GM06990 (cell line): ENCODE measurements around the gene SMYD4.

Source experiments
- DNase-seq: peaks from one replicate; pipeline ENCODE4 v3.0.0-alpha.2; 2011; ENCODE audit not compliant: insufficient read length; ENCODE audit errors: extremely low read depth
- H3K27me3 ChIP-seq: replicated peaks from 2 replicates; pipeline ENCODE4 v1.6.0; 2011; ENCODE audit warnings: low read length; ENCODE audit not compliant: control insufficient read depth, insufficient read depth
- H3K36me3 ChIP-seq: 2 replicates; pipeline ENCODE4 v1.5.1; 2011; ENCODE audit warnings: low read length; ENCODE audit not compliant: control insufficient read depth, insufficient read depth
- H3K4me3 ChIP-seq: replicated peaks from 2 replicates; pipeline ENCODE4 v1.5.1; 2011; ENCODE audit warnings: low read depth, mild to moderate bottlenecking, control low read depth, low read length
- TF ChIP-seq, protein P1 (sequence below): IDR thresholded peaks from 2 replicates; pipeline ENCODE4 v1.5.1; 2011; ENCODE audit warnings: low read length, control low read depth, mild to moderate bottlenecking, inconsistent platforms; ENCODE audit not compliant: insufficient read depth, poor library complexity, severe bottlenecking

SMYD4 gene

DNA sequence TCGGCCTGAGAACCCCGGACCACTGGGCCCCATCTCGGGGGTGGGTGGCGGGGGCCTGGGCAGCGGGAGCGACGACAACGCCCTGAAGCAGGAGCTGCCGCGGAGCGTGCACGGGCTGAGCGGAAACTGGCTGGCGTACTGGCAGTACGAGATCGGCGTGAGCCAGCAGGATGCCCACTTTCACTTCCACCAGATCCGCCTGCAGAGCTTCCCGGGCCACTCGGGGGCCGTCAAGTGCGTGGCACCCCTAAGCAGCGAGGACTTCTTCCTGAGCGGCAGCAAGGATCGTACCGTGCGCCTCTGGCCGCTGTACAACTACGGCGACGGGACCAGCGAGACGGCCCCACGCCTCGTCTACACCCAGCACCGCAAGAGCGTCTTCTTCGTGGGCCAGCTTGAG is 95.9 kb downstream of the SMYD4 start:
- no peak for DNase-seq
- Histone ChIP-seq H3K27me3 (no peaks in the 10 kb centered on the region), H3K4me3 (no peak overlapping the region), H3K36me3 (peaks cover 13% of the 10 kb centered on the region)
- TF ChIP-seq, protein P1, sequence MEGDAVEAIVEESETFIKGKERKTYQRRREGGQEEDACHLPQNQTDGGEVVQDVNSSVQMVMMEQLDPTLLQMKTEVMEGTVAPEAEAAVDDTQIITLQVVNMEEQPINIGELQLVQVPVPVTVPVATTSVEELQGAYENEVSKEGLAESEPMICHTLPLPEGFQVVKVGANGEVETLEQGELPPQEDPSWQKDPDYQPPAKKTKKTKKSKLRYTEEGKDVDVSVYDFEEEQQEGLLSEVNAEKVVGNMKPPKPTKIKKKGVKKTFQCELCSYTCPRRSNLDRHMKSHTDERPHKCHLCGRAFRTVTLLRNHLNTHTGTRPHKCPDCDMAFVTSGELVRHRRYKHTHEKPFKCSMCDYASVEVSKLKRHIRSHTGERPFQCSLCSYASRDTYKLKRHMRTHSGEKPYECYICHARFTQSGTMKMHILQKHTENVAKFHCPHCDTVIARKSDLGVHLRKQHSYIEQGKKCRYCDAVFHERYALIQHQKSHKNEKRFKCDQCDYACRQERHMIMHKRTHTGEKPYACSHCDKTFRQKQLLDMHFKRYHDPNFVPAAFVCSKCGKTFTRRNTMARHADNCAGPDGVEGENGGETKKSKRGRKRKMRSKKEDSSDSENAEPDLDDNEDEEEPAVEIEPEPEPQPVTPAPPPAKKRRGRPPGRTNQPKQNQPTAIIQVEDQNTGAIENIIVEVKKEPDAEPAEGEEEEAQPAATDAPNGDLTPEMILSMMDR = no peak

DNA sequence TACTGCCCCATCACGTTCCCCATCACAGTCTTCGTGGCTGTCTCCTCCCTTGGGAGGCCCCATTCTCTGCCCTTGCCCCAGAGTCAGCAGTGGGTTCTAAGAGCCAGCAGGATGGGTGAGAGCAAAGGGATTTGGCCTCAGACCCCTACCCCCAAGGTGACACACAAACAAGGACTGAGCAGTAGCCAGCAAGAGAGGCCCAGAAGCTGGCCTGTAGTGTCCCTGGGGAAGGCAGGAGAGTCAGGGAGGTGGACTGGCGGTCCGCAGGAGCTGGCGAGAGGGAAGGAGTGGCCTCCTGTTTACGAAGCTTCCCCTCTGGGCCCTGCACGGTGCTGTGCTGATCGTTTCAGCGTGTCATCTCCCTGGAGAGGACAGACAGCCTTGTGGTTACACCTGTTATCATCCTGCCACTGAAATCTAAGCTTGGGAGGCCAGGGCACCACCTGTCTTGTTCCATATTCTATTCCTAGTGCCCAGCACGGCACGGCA is 96.8 kb downstream of the SMYD4 start:
- H3K4me3 ChIP-seq = no peak overlapping the region
- peaks cover 11% of the 10 kb centered on the region for H3K36me3 ChIP-seq
- no peaks in the 10 kb centered on the region for H3K27me3 ChIP-seq
- DNase-seq = no peak
- TF ChIP-seq, protein P1 = no peak

DNA sequence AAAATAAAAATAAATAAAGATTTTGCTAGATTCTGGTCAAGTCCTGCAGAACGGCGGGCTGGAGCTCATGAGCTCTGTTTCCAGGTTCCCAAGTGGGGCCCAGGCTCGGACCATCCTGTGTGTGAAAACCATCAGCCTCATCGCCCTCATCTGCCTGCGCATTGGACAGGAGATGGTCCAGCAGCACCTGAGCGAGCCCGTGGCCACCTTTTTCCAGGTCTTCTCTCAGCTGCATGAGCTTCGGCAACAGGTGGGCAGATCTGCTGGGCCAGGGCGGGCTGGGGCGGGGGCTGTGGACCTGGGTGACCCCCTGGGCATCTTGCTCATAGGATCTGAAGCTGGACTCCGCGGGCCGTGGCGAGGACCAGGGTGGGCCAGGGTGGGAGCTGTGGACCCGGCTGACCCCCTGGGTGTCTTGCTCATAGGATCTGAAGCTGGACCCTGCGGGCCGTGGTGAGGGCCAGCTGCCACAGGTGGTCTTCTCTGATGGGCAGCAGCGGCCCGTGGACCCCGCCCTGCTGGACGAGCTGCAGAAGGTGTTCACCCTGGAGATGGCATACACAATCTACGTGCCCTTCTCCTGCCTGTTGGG is 97.4 kb downstream of the SMYD4 start:
- H3K4me3 ChIP-seq = no peak overlapping the region
- TF ChIP-seq, protein P1 = no peak
- DNase-seq = no peak
- H3K27me3 ChIP-seq = no peaks in the 10 kb centered on the region
- peaks cover 10% of the 10 kb centered on the region for H3K36me3 ChIP-seq

DNA sequence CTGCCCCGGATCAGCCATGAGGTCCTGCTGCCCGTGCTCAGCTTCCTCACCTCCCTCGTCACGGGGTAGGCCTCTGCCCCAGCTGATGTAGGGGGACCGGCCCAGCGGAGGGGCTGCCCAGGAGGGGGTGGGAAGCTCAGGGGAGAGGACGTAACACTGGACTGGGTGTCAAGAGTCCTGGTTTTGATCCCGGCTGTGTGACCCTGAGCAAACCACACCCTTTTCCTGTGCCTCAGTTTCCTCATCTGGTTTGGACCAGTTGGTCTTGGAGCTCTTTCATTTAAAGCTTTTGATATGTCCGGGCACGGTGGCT is 98.6 kb downstream of the SMYD4 start:
- Histone ChIP-seq H3K4me3 (no peak overlapping the region), H3K36me3 (peaks cover 15% of the 10 kb centered on the region), H3K27me3 (no peaks in the 10 kb centered on the region)
- TF ChIP-seq, protein P1 = no peak
- DNase-seq = no peak

DNA sequence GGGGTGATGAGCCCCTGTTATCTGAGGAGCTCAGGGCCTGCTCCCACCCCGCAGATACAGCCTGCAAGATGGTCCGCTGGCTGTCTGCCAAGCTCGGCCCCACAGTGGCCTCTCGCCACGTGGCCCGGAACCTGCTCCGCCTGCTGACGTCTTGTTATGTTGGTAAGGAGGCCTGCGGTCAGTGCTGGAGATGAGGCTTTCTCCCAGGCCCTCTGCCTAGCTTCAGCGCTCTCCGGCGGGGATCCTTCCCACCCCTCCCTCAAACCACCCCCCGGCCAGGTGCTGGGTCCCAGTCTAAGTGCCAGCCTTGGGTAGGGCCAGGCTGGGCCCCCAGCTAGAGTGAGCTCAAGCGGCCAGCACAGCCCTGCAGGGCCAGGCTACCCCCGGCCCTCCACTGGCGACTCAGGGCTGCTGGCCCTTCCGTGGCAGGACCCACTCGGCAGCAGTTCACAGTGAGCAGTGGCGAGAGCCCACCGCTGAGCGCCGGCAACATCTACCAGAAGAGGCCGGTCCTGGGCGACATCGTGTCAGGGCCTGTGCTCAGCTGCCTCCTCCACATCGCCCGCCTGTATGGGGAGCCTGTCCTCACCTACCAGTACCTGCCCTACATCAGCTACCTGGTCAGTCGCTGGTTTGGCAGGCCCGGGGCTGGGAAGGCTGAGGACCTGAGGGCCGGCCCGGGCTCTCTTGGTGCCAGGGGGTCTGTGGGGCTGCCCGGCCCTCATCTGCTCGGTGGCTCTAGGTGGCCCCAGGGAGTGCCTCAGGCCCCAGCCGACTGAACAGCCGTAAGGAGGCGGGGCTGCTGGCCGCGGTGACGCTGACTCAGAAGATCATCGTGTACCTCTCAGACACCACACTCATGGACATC is 99.1 kb downstream of the SMYD4 start:
- DNase-seq = no peak
- peaks cover 15% of the 10 kb centered on the region for H3K36me3 ChIP-seq
- TF ChIP-seq, protein P1 = no peak
- H3K27me3 ChIP-seq = no peaks in the 10 kb centered on the region
- H3K4me3 ChIP-seq = no peak overlapping the region
